ENCODE measurements around the gene REX1BD.
A peak's percentile ranks its signal among the peaks of the same experiment; 100 is the strongest.

The REX1BD gene

GRCh38 chr19:18629166-18630088, 40.8 kb downstream of the REX1BD start:
- no peak overlapping the region for H3K27ac ChIP-seq (ENCODE audit: low read depth, low read length, severe bottlenecking)
- no peaks in the 10 kb centered on the region for H3K36me3 ChIP-seq (ENCODE audit: control insufficient read depth, insufficient read depth, low read length)
- whole genome bisulfite sequencing, 2 experiments (ENCODE audit: insufficient coverage in 2 of 2): 80 to 93% methylated on average over 10 to 12 of the region's 15 CpGs
- H3K9me3 ChIP-seq (ENCODE audit: control insufficient read depth, low read length): no peaks in the 10 kb centered on the region
- no peaks in the 10 kb centered on the region for H3K4me1 ChIP-seq (ENCODE audit: control insufficient read depth, insufficient read depth, low read length, poor library complexity, severe bottlenecking)
- no peak overlapping the region for H3K4me3 ChIP-seq (ENCODE audit: extremely low read depth, insufficient read depth, low read length, poor library complexity, severe bottlenecking)

- H3K27ac ChIP-seq (ENCODE audit: low read depth, low read length, severe bottlenecking): no peak overlapping the region
- peaks cover 6% of the 10 kb centered on the region for H3K4me1 ChIP-seq (ENCODE audit: control insufficient read depth, insufficient read depth, low read length, poor library complexity, severe bottlenecking)
- H3K4me3 ChIP-seq (ENCODE audit: extremely low read depth, insufficient read depth, low read length, poor library complexity, severe bottlenecking): no peak overlapping the region
- H3K9me3 ChIP-seq (ENCODE audit: control insufficient read depth, low read length): no peaks in the 10 kb centered on the region
- no peaks in the 10 kb centered on the region for H3K36me3 ChIP-seq (ENCODE audit: control insufficient read depth, insufficient read depth, low read length)
- 83 to 86% methylated on average over 8 of the region's 8 CpGs for WGBS, 2 experiments (ENCODE audit: insufficient coverage in 2 of 2)
These were observed 44.7 kb downstream of the REX1BD start for GRCh38 chr19:18633321-18633720.

GRCh38 chr19:18634612-18635297, 46.2 kb downstream of the REX1BD start:
- Histone ChIP-seq H3K27ac (ENCODE audit: low read depth, low read length, severe bottlenecking) (no peak overlapping the region), H3K36me3 (ENCODE audit: control insufficient read depth, insufficient read depth, low read length) (no peaks in the 10 kb centered on the region), H3K4me3 (ENCODE audit: extremely low read depth, insufficient read depth, low read length, poor library complexity, severe bottlenecking) (no peak overlapping the region), H3K4me1 (ENCODE audit: control insufficient read depth, insufficient read depth, low read length, poor library complexity, severe bottlenecking) (peaks cover 6% of the 10 kb centered on the region), H3K9me3 (ENCODE audit: control insufficient read depth, low read length) (no peaks in the 10 kb centered on the region)
- WGBS, 2 experiments (ENCODE audit: insufficient coverage in 2 of 2): 78 to 93% methylated on average over 9 of the region's 12 CpGs

- peaks cover 6% of the 10 kb centered on the region for H3K4me1 ChIP-seq (ENCODE audit: control insufficient read depth, insufficient read depth, low read length, poor library complexity, severe bottlenecking)
- no peaks in the 10 kb centered on the region for H3K9me3 ChIP-seq (ENCODE audit: control insufficient read depth, low read length)
- H3K27ac ChIP-seq (ENCODE audit: low read depth, low read length, severe bottlenecking): no peak overlapping the region
- WGBS, 2 experiments (ENCODE audit: insufficient coverage in 2 of 2): 5 to 10% methylated on average over 3 to 4 of the region's 6 CpGs
- H3K4me3 ChIP-seq (ENCODE audit: extremely low read depth, insufficient read depth, low read length, poor library complexity, severe bottlenecking): peak overlapping the region; percentile 79
- no peaks in the 10 kb centered on the region for H3K36me3 ChIP-seq (ENCODE audit: control insufficient read depth, insufficient read depth, low read length)
These were observed 47.2 kb downstream of the REX1BD start for GRCh38 chr19:18635831-18636182.

DNA sequence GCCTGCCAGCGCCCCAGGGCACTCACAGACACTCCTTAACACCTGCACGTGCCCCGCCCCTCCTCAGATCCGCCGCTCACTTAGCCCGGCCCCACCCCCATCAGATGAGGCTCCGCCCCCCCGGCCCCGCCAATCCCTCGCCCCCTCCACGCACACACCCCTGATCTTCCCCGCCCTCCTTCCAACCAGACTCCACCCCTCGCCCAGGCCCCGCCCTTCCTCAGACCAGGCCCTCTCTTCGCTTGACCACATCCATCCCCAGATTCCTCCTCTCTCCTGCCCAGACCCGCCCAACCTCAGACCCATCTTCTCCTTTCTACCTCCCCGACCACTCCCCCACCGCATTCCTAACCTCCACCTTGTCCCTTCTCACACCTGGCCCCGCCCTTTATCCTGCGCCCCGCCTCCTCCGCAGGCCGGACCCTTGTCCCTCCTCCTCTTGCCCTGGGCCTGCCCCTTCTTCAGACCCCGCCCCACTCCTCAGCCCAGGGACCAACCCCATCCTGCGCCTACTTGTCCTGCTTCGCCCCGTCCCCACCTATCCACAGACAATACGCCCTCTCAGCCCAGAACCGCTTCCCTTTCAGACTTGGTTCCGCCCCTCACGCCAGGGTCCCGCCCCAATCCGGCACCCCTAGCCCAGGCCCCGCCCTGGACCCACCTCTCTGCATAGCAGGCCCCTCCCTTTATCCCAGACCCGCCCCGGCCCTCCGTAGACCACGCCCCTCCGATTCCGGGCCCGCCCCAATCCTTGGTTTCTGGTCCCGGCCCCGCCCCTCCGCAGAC, 47.8 kb downstream of the REX1BD start:
- Histone ChIP-seq H3K4me3 (ENCODE audit: extremely low read depth, insufficient read depth, low read length, poor library complexity, severe bottlenecking) (peak overlapping the region; percentile 79), H3K4me1 (ENCODE audit: control insufficient read depth, insufficient read depth, low read length, poor library complexity, severe bottlenecking) (peaks cover 6% of the 10 kb centered on the region), H3K36me3 (ENCODE audit: control insufficient read depth, insufficient read depth, low read length) (no peaks in the 10 kb centered on the region), H3K9me3 (ENCODE audit: control insufficient read depth, low read length) (no peaks in the 10 kb centered on the region), H3K27ac (ENCODE audit: low read depth, low read length, severe bottlenecking) (no peak overlapping the region)
- WGBS, 2 experiments (ENCODE audit: insufficient coverage in 2 of 2): 1% methylated on average over 25 to 27 of the region's 44 CpGs

DNA sequence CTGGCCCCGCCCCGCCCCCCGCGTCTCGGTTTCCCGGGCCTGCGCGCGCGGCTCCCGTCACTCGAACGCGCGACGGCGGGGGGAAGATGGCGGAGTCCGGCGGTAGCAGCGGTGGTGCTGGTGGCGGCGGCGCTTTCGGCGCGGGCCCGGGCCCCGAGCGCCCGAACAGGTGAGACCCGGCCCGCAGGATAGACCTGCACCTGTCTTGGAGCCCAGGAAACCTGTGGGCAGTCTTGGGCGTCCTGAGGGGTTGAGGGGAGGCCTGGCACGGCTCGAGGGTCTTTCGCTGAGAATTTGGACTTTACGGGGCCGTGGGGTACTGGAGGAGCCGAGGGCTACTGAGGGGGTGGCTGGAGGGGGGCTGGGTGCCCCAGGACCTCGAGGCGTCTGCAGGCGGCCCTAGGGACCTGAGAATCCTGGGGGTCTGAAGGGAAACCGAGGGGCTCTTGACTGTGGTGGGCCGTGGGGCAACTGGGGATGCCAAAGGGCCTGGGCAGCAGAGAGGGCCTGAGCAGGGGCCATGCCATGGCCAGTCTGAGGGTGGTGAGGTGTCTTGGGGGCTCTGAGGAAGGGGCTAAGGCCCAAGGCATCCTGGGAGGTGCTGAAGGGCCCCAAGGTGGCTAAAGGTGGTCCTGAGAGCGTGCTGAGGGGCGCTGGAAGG, 48.5 kb downstream of the REX1BD start, which contains the start of gene KLHL26:
KLHL26 (plus strand) TSS at position 60 of the 661 bp plus-strand sequence; CDS start at position 87, 27 bp downstream.
- Histone ChIP-seq H3K4me3 (ENCODE audit: extremely low read depth, insufficient read depth, low read length, poor library complexity, severe bottlenecking) (peak within 1 kb of the TSS; percentile 79), H3K9me3 (ENCODE audit: control insufficient read depth, low read length) (no peaks in the 10 kb centered on the region), H3K4me1 (ENCODE audit: control insufficient read depth, insufficient read depth, low read length, poor library complexity, severe bottlenecking) (peaks cover 6% of the 10 kb centered on the region), H3K36me3 (ENCODE audit: control insufficient read depth, insufficient read depth, low read length) (no peaks in the 10 kb centered on the region), H3K27ac (ENCODE audit: low read depth, low read length, severe bottlenecking) (no peak within 1 kb of the TSS)
- WGBS, 2 experiments (ENCODE audit: insufficient coverage in 2 of 2): 4 to 5% methylated on average over 31 to 43 of the region's 47 CpGs

GRCh38 chr19:18637673-18638630, 49.4 kb downstream of the REX1BD start:
- no peaks in the 10 kb centered on the region for H3K36me3 ChIP-seq (ENCODE audit: control insufficient read depth, insufficient read depth, low read length)

GRCh38 chr19:18639706-18640243, 51.2 kb downstream of the REX1BD start:
- Histone ChIP-seq H3K4me1 (ENCODE audit: control insufficient read depth, insufficient read depth, low read length, poor library complexity, severe bottlenecking) (peaks cover 8% of the 10 kb centered on the region), H3K9me3 (ENCODE audit: control insufficient read depth, low read length) (peaks cover 8% of the 10 kb centered on the region), H3K36me3 (ENCODE audit: control insufficient read depth, insufficient read depth, low read length) (no peaks in the 10 kb centered on the region), H3K4me3 (ENCODE audit: extremely low read depth, insufficient read depth, low read length, poor library complexity, severe bottlenecking) (no peak overlapping the region), H3K27ac (ENCODE audit: low read depth, low read length, severe bottlenecking) (no peak overlapping the region)
- 92 to 93% methylated on average over 8 of the region's 8 CpGs for WGBS, 2 experiments (ENCODE audit: insufficient coverage in 2 of 2)

More at GRCh38 chr19:18637673-18638630, 49.4 kb downstream of the REX1BD start:
- peaks cover 6% of the 10 kb centered on the region for H3K4me1 ChIP-seq (ENCODE audit: control insufficient read depth, insufficient read depth, low read length, poor library complexity, severe bottlenecking)
- WGBS, 2 experiments (ENCODE audit: insufficient coverage in 2 of 2): 88 to 93% methylated on average over 1 to 2 of the region's 3 CpGs
- no peaks in the 10 kb centered on the region for H3K9me3 ChIP-seq (ENCODE audit: control insufficient read depth, low read length)
- no peak overlapping the region for H3K27ac ChIP-seq (ENCODE audit: low read depth, low read length, severe bottlenecking)
- peak overlapping the region; percentile 79 for H3K4me3 ChIP-seq (ENCODE audit: extremely low read depth, insufficient read depth, low read length, poor library complexity, severe bottlenecking)
